Osteocyte (in vitro differentiated cells): ENCODE data around the gene PNRC2. TPM values are rescaled to one million over a fixed set of nuclear protein-coding genes. Genes with fewer than 3 reads are reported as not detected.

Experiments used
- DNase-seq: peaks from one replicate; pipeline ENCODE4 v3.0.0; 2021; ENCODE audit warnings: mixed read lengths; ENCODE audit not compliant: unreplicated experiment; ENCODE audit errors: extremely low spot score
- H3K27ac Mint-ChIP-seq: one replicate; pipeline ENCODE4 v1.8.0; 2021; ENCODE audit warnings: mild to moderate bottlenecking, mixed read lengths; ENCODE audit not compliant: unreplicated experiment
- H3K27me3 Mint-ChIP-seq: one replicate; pipeline ENCODE4 v1.8.0; 2021; ENCODE audit warnings: mixed read lengths; ENCODE audit not compliant: unreplicated experiment
- H3K36me3 Mint-ChIP-seq: one replicate; pipeline ENCODE4 v1.8.0; 2021; ENCODE audit warnings: mixed read lengths; ENCODE audit not compliant: unreplicated experiment
- H3K4me1 Mint-ChIP-seq: one replicate; pipeline ENCODE4 v1.8.0; 2021; ENCODE audit warnings: mixed read lengths; ENCODE audit not compliant: unreplicated experiment
- H3K4me3 Mint-ChIP-seq: one replicate; pipeline ENCODE4 v1.8.0; 2021; ENCODE audit warnings: mild to moderate bottlenecking, moderate library complexity, mixed read lengths; ENCODE audit not compliant: unreplicated experiment
- H3K9me3 Mint-ChIP-seq: one replicate; pipeline ENCODE4 v1.8.0; 2021; ENCODE audit warnings: mixed read lengths; ENCODE audit not compliant: unreplicated experiment
- total RNA-seq: library from RNA; stranded (reverse); gene quantifications from 2 replicates; pipeline ENCODE4 v1.2.1, GENCODE V29; 2021
- TF ChIP-seq, protein P1 (sequence below): fragments of 200-600 bp; sonication (generic); IDR thresholded peaks from 2 replicates; pipeline ENCODE4 v1.5.0; 2021; ENCODE audit warnings: antibody characterized with exemption, mild to moderate bottlenecking, moderate library complexity

Gene PNRC2
- total RNA-seq, 1 donor from 2014 or later = 58.9 TPM

DNA sequence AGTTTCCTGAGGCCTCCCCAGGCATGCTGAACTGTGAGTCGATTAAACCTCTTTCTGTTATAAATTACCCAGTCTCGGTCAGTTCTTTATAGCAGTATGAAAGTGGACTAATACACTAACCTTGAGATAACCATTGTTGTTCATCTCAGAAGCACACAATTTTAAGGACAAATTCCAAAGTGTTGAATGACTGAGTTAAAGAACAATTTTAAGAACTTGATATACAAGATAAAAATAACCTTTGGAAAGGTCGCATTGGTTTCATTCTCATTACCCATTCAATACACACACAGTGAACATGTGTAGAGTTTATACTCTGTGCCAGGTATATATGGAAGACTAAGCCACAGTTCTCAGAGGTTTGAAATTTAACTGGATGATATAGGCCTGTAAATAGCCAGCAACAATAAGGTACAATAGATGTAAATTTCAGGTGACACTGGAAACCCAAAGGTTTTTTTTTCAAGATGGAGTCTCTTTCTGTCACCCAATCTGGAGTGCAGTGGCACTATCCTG, 39.6 kb downstream of the PNRC2 start:
- H3K4me3 Mint-ChIP-seq = no peak overlapping the region
- TF ChIP-seq, protein P1, sequence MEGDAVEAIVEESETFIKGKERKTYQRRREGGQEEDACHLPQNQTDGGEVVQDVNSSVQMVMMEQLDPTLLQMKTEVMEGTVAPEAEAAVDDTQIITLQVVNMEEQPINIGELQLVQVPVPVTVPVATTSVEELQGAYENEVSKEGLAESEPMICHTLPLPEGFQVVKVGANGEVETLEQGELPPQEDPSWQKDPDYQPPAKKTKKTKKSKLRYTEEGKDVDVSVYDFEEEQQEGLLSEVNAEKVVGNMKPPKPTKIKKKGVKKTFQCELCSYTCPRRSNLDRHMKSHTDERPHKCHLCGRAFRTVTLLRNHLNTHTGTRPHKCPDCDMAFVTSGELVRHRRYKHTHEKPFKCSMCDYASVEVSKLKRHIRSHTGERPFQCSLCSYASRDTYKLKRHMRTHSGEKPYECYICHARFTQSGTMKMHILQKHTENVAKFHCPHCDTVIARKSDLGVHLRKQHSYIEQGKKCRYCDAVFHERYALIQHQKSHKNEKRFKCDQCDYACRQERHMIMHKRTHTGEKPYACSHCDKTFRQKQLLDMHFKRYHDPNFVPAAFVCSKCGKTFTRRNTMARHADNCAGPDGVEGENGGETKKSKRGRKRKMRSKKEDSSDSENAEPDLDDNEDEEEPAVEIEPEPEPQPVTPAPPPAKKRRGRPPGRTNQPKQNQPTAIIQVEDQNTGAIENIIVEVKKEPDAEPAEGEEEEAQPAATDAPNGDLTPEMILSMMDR = no peak
- no peaks in the 10 kb centered on the region for H3K36me3 Mint-ChIP-seq
- no peak for DNase-seq
- H3K4me1 Mint-ChIP-seq = peaks cover 8% of the 10 kb centered on the region
- no peak overlapping the region for H3K27ac Mint-ChIP-seq
- no peaks in the 10 kb centered on the region for H3K9me3 Mint-ChIP-seq
- peaks cover 10% of the 10 kb centered on the region for H3K27me3 Mint-ChIP-seq

DNA sequence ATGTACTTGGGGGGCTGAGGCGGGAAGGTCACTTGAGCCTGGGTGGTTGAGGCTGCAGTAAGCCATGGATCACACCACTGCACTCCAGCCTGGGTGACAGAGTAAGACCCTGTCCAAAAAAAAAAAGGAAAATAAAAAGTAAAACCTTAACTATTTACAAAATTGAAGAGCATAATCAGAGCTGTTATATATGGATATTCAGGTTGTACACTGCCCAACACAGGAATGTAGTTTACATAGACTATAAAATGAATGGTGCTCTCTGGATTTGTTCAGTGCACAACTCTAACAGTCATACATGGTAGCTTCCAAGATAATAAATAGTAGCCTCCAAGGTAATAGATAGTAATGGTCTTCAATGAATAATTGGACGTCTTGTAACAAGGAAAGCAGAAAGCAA, 43.1 kb downstream of the PNRC2 start:
- H3K27ac Mint-ChIP-seq = no peak overlapping the region
- H3K27me3 Mint-ChIP-seq = peaks cover 10% of the 10 kb centered on the region
- no peak overlapping the region for H3K4me3 Mint-ChIP-seq
- DNase-seq = no peak
- H3K36me3 Mint-ChIP-seq = no peaks in the 10 kb centered on the region
- no peaks in the 10 kb centered on the region for H3K9me3 Mint-ChIP-seq
- TF ChIP-seq, protein P1 = no peak
- peaks cover 9% of the 10 kb centered on the region for H3K4me1 Mint-ChIP-seq

DNA sequence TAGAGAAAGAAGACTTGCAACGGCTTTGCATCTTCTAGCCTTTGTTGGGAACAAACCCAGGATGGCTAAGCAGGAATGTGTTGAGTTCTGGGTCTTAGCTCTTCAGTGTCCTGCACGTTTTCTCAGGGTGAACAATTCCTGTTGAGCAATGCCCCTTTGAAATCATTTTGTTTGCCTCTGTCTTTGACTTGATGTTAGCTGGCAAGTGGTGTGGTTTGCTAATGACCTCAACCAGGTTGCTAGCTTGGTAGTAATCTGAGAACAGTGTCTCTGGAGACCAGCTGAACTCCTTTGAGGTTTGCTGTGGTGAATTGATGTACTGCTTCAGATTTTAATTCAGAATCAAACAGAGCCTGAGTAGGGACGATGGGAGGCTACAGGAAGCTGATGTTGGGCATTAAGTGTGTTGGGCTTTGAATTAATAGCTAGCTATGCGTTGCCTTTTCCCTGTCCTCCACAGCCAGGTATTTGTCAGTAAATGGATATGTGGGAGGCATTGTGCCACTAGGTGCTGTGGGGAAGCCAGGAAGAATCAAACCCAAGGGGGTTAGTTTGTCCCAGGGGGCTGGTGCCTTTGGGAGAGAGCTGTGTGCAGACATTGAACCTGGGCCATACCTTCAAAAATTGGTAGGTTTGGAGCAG, 43.8 kb downstream of the PNRC2 start:
- Mint-ChIP-seq H3K27ac (no peak overlapping the region), H3K4me1 (peaks cover 16% of the 10 kb centered on the region), H3K4me3 (no peak overlapping the region), H3K36me3 (no peaks in the 10 kb centered on the region), H3K27me3 (peaks cover 10% of the 10 kb centered on the region), H3K9me3 (no peaks in the 10 kb centered on the region)
- no peak for DNase-seq
- TF ChIP-seq, protein P1 = no peak

DNA sequence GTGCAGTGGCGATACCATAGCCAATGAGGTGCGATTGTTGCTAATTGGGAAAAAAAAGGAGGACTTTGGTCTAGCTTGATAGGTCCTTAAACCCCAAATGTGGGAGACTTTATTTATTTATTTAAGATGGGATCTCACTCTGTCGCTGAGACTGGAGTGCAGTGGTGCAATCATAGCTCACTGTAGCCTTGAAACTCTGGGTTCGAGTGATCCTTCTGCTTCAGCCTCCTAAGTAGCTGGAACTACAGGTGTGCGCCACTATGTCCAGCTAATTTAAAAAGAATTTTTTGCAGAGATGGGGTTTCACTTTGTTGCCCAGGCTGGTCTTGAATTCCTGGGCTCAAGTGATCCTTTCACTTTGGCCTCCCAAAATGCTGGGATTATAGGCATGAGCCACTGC, 44.5 kb downstream of the PNRC2 start:
- peaks cover 23% of the 10 kb centered on the region for H3K4me1 Mint-ChIP-seq
- no peak for DNase-seq
- no peak overlapping the region for H3K4me3 Mint-ChIP-seq
- no peaks in the 10 kb centered on the region for H3K9me3 Mint-ChIP-seq
- no peak overlapping the region for H3K27ac Mint-ChIP-seq
- H3K27me3 Mint-ChIP-seq = peaks cover 10% of the 10 kb centered on the region
- TF ChIP-seq, protein P1 = no peak
- no peaks in the 10 kb centered on the region for H3K36me3 Mint-ChIP-seq

DNA sequence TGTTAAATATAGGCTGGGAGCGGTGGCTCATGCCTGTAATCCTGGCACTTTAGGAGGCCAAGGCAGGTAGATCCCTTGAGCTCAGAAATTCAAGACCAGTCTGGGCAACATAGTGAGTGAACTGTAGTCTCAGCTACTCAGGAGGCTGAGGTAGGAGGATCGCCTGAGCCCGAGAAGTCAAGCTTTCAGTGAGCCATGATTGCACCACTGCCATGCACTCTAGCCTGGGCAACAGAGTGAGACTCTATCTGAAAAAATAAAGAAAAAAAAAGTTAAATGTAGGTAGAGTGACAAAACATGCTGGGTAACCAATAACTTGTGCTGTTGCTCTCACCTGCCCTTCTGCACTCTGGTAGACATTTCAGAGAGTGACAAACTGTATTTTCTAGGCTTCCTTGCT, 45.5 kb downstream of the PNRC2 start:
- Mint-ChIP-seq H3K4me1 (peaks cover 34% of the 10 kb centered on the region), H3K4me3 (no peak overlapping the region), H3K36me3 (no peaks in the 10 kb centered on the region), H3K9me3 (no peaks in the 10 kb centered on the region), H3K27me3 (peaks cover 10% of the 10 kb centered on the region), H3K27ac (no peak overlapping the region)
- no peak for DNase-seq
- TF ChIP-seq, protein P1 = no peak
